Osteocyte (in vitro differentiated cells): ENCODE data around the gene FAM234B. TPM values are rescaled to one million over a fixed set of nuclear protein-coding genes. Genes with fewer than 3 reads are reported as not detected.

Experiments used
- DNase-seq: peaks from one replicate; pipeline ENCODE4 v3.0.0; 2021; ENCODE audit warnings: mixed read lengths; ENCODE audit not compliant: unreplicated experiment; ENCODE audit errors: extremely low spot score
- H3K27ac Mint-ChIP-seq: one replicate; pipeline ENCODE4 v1.8.0; 2021; ENCODE audit warnings: mild to moderate bottlenecking, mixed read lengths; ENCODE audit not compliant: unreplicated experiment
- H3K27me3 Mint-ChIP-seq: one replicate; pipeline ENCODE4 v1.8.0; 2021; ENCODE audit warnings: mixed read lengths; ENCODE audit not compliant: unreplicated experiment
- H3K36me3 Mint-ChIP-seq: one replicate; pipeline ENCODE4 v1.8.0; 2021; ENCODE audit warnings: mixed read lengths; ENCODE audit not compliant: unreplicated experiment
- H3K4me1 Mint-ChIP-seq: one replicate; pipeline ENCODE4 v1.8.0; 2021; ENCODE audit warnings: mixed read lengths; ENCODE audit not compliant: unreplicated experiment
- H3K4me3 Mint-ChIP-seq: one replicate; pipeline ENCODE4 v1.8.0; 2021; ENCODE audit warnings: mild to moderate bottlenecking, moderate library complexity, mixed read lengths; ENCODE audit not compliant: unreplicated experiment
- H3K9me3 Mint-ChIP-seq: one replicate; pipeline ENCODE4 v1.8.0; 2021; ENCODE audit warnings: mixed read lengths; ENCODE audit not compliant: unreplicated experiment
- total RNA-seq: library from RNA; stranded (reverse); gene quantifications from 2 replicates; pipeline ENCODE4 v1.2.1, GENCODE V29; 2021
- TF ChIP-seq, protein P1 (sequence below): fragments of 200-600 bp; sonication (generic); IDR thresholded peaks from 2 replicates; pipeline ENCODE4 v1.5.0; 2021; ENCODE audit warnings: antibody characterized with exemption, mild to moderate bottlenecking, moderate library complexity

The FAM234B gene
- total RNA-seq, 1 donor from 2014 or later = 5.0 TPM

- TF ChIP-seq, protein P1, sequence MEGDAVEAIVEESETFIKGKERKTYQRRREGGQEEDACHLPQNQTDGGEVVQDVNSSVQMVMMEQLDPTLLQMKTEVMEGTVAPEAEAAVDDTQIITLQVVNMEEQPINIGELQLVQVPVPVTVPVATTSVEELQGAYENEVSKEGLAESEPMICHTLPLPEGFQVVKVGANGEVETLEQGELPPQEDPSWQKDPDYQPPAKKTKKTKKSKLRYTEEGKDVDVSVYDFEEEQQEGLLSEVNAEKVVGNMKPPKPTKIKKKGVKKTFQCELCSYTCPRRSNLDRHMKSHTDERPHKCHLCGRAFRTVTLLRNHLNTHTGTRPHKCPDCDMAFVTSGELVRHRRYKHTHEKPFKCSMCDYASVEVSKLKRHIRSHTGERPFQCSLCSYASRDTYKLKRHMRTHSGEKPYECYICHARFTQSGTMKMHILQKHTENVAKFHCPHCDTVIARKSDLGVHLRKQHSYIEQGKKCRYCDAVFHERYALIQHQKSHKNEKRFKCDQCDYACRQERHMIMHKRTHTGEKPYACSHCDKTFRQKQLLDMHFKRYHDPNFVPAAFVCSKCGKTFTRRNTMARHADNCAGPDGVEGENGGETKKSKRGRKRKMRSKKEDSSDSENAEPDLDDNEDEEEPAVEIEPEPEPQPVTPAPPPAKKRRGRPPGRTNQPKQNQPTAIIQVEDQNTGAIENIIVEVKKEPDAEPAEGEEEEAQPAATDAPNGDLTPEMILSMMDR = no peak
- Mint-ChIP-seq H3K27me3 (peaks cover 7% of the 10 kb centered on the region), H3K27ac (no peak overlapping the region), H3K36me3 (no peaks in the 10 kb centered on the region), H3K4me3 (no peak overlapping the region), H3K9me3 (no peaks in the 10 kb centered on the region), H3K4me1 (peaks cover 8% of the 10 kb centered on the region)
- DNase-seq = no peak
Measured at GRCh38 chr12:13038491-13039161, 5.6 kb upstream of the FAM234B start.

- Mint-ChIP-seq H3K4me1 (peaks cover 12% of the 10 kb centered on the region), H3K36me3 (no peaks in the 10 kb centered on the region), H3K27ac (no peak overlapping the region), H3K9me3 (no peaks in the 10 kb centered on the region), H3K27me3 (peaks cover 7% of the 10 kb centered on the region), H3K4me3 (no peak overlapping the region)
- TF ChIP-seq, protein P1 = no peak
- no peak for DNase-seq
Measured at GRCh38 chr12:13039328-13039956, 4.7 kb upstream of the FAM234B start.

DNA sequence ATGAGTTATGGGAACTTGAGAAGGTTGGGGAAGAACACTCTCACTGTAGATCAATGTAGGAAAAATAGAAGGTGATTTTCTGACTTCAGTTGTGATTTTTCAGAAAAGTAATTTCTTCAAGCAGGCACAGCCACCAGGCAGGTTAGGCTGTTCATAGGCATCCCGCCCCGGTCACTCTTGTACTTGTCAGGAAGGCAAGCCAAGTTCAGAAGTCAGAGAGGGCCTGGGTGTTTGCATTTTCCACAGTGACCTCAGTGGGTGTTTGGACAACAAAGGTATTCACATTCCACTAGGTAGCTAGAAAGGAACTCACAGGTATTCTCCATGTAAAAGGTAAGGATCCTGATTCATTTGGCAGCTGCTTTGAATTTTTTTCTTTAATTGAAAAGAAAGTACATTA is 3.0 kb upstream of the FAM234B start:
- Mint-ChIP-seq H3K27ac (no peak overlapping the region), H3K27me3 (peaks cover 7% of the 10 kb centered on the region), H3K4me3 (no peak overlapping the region), H3K36me3 (no peaks in the 10 kb centered on the region), H3K9me3 (no peaks in the 10 kb centered on the region), H3K4me1 (peaks cover 28% of the 10 kb centered on the region)
- no peak for DNase-seq
- TF ChIP-seq, protein P1 = no peak

- TF ChIP-seq, protein P1 = no peak
- no peaks in the 10 kb centered on the region for H3K9me3 Mint-ChIP-seq
- no peak overlapping the region for H3K27ac Mint-ChIP-seq
- peaks cover 7% of the 10 kb centered on the region for H3K27me3 Mint-ChIP-seq
- H3K36me3 Mint-ChIP-seq = no peaks in the 10 kb centered on the region
- peak overlapping the region; percentile 79 for H3K4me3 Mint-ChIP-seq
- H3K4me1 Mint-ChIP-seq = peaks cover 29% of the 10 kb centered on the region
- DNase-seq = no peak
Measured at GRCh38 chr12:13042666-13043230, 1.4 kb upstream of the FAM234B start.

DNA sequence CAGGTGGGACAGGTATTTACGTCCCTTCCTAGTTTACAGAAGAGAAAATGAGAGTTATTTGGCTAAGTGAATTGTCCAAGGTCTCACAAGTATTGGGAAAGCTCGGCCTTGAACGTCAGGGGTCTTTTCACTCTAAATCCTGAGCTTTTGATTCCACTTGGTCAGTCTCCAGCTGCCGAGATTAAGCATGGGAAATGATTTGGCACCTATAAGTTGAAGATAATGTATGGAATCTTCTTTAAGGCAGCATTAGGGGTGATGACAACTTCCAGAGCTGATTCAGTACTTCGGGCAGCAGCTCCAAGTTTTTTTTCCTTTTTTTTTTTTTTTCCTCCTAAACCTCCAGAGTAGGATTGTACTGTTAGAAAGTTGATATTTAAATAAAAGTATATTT is 722 bp downstream of the FAM234B start:
- TF ChIP-seq, protein P1 = no peak
- H3K9me3 Mint-ChIP-seq = no peaks in the 10 kb centered on the region
- H3K27me3 Mint-ChIP-seq = peaks cover 7% of the 10 kb centered on the region
- H3K4me1 Mint-ChIP-seq = peaks cover 27% of the 10 kb centered on the region
- peak overlapping the region; percentile 79 for H3K4me3 Mint-ChIP-seq
- no peak for DNase-seq
- no peak overlapping the region for H3K27ac Mint-ChIP-seq
- H3K36me3 Mint-ChIP-seq = no peaks in the 10 kb centered on the region
